Measurements from ENCODE around the gene SMIM38. TPM values are rescaled to one million over a fixed set of nuclear protein-coding genes. Genes with fewer than 3 reads are reported as not detected.

SMIM38 gene
- total RNA-seq, 1 donor from 2014 or later = 0.74 TPM

GRCh38 chr11:69134957-69135356, 20.8 kb upstream of the SMIM38 start:
- H3K36me3 ChIP-seq = no peaks in the 10 kb centered on the region
- TF ChIP-seq CTCF (IDR thresholded peaks at IDR 0.05) (no peak), POLR2A (IDR thresholded peaks at IDR 0.05) (no peak), POLR2AphosphoS5 (IDR thresholded peaks at IDR 0.05; ENCODE audit: insufficient read depth in 1 of 2, low read depth in 1 of 2) (no peak)
- no peak for DNase-seq (ENCODE audit: extremely low spot score in 2 of 2)
- intact Hi-C loops (cut with DNase I) = no loop called here
- H3K27ac ChIP-seq = no peak overlapping the region
- no peaks in the 10 kb centered on the region for H3K27me3 ChIP-seq
- no peaks in the 10 kb centered on the region for H3K4me1 ChIP-seq
- H3K9me3 ChIP-seq = no peaks in the 10 kb centered on the region
- H3K4me3 ChIP-seq = no peak overlapping the region

- H3K27ac ChIP-seq = no peak overlapping the region
- no peaks in the 10 kb centered on the region for H3K9me3 ChIP-seq
- no peak for DNase-seq (ENCODE audit: extremely low spot score in 2 of 2)
- H3K4me1 ChIP-seq = no peaks in the 10 kb centered on the region
- H3K27me3 ChIP-seq = no peaks in the 10 kb centered on the region
- intact Hi-C loops (cut with DNase I) = no loop called here
- TF ChIP-seq POLR2A (IDR thresholded peaks at IDR 0.05) = no peak
- TF ChIP-seq POLR2AphosphoS5 (IDR thresholded peaks at IDR 0.05; ENCODE audit: insufficient read depth in 1 of 2, low read depth in 1 of 2) = no peak
- TF ChIP-seq CTCF (IDR thresholded peaks at IDR 0.05) = no peak
- no peaks in the 10 kb centered on the region for H3K36me3 ChIP-seq
- no peak overlapping the region for H3K4me3 ChIP-seq
Observed at GRCh38 chr11:69135420-69136363, 20.0 kb upstream of the SMIM38 start.

GRCh38 chr11:69136471-69136870, 19.3 kb upstream of the SMIM38 start:
- Histone ChIP-seq H3K36me3 (no peaks in the 10 kb centered on the region), H3K27me3 (no peaks in the 10 kb centered on the region), H3K4me3 (no peak overlapping the region), H3K4me1 (no peaks in the 10 kb centered on the region), H3K9me3 (no peaks in the 10 kb centered on the region), H3K27ac (no peak overlapping the region)
- intact Hi-C loops (cut with DNase I) = no loop called here
- no peak for DNase-seq (ENCODE audit: extremely low spot score in 2 of 2)
- TF ChIP-seq CTCF (IDR thresholded peaks at IDR 0.05) (no peak), POLR2A (IDR thresholded peaks at IDR 0.05) (no peak), POLR2AphosphoS5 (IDR thresholded peaks at IDR 0.05; ENCODE audit: insufficient read depth in 1 of 2, low read depth in 1 of 2) (no peak)

- no peak for DNase-seq (ENCODE audit: extremely low spot score in 2 of 2)
- no peaks in the 10 kb centered on the region for H3K27me3 ChIP-seq
- no peak overlapping the region for H3K27ac ChIP-seq
- H3K4me3 ChIP-seq = no peak overlapping the region
- TF ChIP-seq CTCF (IDR thresholded peaks at IDR 0.05) (no peak), POLR2A (IDR thresholded peaks at IDR 0.05) (no peak), POLR2AphosphoS5 (IDR thresholded peaks at IDR 0.05; ENCODE audit: insufficient read depth in 1 of 2, low read depth in 1 of 2) (no peak)
- no peaks in the 10 kb centered on the region for H3K36me3 ChIP-seq
- no peaks in the 10 kb centered on the region for H3K4me1 ChIP-seq
- intact Hi-C loops (cut with DNase I) = no loop called here
- no peaks in the 10 kb centered on the region for H3K9me3 ChIP-seq
Observed at GRCh38 chr11:69137151-69137844, 18.4 kb upstream of the SMIM38 start.
